ENCODE results near the gene EEFSEC. TPM values are rescaled to one million over a fixed set of nuclear protein-coding genes. Genes with fewer than 3 reads are reported as not detected.

EEFSEC gene
- total RNA-seq, 1 experiment from 2014 or later, result 3.8 TPM

DNA sequence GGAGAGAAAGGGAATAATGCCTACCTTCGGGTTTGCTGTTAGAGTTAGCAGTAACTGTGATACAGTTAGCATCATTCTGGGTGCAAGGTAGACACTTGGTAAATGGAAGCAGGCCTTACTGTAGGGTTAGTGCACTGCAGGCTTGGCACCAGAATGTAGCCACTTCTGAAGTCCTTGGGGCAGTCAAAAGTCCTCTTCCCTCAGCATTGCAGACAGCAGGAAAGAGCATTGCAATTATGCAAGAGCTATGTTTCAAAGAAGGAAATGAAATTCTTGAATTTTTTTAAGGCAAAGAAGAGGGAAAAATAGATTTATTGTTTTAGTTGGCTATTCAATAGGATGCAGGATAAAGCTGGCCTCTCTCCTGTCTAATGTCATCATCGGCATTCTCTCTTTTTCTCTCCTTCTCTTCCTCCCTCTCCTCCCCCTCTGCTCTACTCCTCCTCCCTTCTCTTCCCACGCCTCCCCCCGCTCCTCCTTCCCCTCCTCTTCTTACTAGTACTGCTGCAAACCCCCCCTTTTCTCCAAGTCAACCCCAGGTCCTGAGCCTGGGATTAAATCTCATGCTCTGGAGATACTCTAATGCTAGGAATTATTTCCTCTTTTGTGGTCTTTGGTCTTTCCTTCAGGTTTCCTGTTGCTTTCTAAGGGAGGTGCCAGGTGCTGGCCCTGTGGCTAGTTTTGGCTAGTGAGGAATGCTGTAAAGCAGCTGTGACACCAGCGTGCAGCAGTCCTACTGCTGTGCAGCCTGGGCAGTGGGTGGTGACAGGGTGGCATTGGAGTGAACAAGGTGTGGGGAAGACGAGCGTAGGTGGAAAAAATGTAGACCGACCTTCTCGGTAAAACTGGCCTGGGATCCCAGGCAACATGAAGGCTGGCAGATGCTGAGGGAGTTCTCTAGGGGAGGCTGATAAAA, 21.7 kb downstream of the EEFSEC start:
- in situ Hi-C loops (cut with HindIII; ENCODE audit: low pct_unique_long_range_greater_than_20kb, low sequenced_read_pairs), result loop anchor here (25.0 kb wide), 1 partner anchor 137 kb away; no protein-coding TSS in a partner anchor

DNA sequence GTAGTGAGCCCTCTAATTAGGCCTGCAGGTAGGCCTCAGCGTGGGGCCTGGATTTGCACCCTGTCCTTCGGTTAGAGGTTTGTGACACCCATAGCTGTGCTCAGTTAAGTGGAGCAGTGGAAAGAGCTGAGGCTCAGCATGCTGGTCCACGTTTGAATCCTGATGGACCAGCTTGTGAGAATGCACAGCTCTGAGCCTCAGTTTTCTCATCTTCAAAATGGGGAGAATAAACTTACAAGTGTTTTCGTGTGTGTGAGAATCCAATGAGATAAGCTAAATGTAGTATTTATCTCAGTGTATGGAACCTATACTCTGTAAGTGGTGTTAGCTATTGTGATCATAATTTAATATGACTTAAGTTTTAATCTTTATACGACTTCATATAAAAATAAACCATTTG, 22.5 kb downstream of the EEFSEC start:
- DNase-seq (ENCODE audit: low read depth, low spot score), result no peak
- in situ Hi-C loops (cut with HindIII; ENCODE audit: low pct_unique_long_range_greater_than_20kb, low sequenced_read_pairs), result no loop called here

More for the DNA sequence above, 21.7 kb downstream of the EEFSEC start:
- DNase-seq (ENCODE audit: low read depth, low spot score), result no peak

DNA sequence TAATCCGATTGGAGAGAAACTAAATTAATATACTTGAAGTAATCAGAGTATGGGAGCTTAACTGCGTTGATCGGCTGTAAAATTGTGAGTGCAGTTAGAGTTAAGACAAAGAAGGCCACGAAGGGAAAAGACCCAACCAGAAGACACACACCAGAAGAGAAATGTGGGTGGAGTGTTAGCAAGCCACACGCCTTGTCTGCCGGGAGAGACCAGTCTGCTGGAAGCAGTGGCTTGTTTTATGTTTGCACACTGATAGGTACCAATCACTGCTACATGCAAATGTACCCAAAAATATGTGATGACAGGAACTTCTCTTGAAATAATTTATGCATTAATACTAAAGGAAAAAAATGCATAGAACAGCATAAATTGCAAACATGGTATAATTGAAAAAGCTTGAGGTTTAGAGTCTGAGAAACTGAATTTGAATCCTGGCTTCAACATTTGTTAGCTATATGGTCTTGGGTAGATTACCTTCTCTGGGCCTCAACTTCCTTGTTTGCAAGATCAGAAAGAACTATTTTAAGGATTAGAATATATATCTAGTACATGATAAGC, 23.1 kb downstream of the EEFSEC start:
- in situ Hi-C loops (cut with HindIII; ENCODE audit: low pct_unique_long_range_greater_than_20kb, low sequenced_read_pairs), result no loop called here

DNA sequence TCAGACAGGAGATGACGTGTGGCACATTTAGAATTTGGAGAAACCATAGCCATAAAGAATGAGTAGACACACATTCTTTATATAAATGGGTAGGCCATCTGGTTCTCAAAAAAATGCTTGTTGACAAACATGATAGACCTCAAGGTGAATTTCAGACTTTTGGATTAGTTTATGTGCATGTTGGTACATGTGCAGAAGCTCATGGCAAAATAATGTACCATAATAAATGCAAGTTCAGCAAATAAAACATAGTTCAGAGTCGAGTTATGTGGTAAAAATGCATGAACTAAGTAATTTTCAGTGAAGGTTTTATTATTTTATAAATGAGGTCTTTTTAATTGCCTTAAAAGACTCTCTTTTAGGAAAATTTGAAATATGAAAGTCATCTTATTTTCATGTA, 24.6 kb downstream of the EEFSEC start:
- DNase-seq (ENCODE audit: low read depth, low spot score), result no peak
- in situ Hi-C loops (cut with HindIII; ENCODE audit: low pct_unique_long_range_greater_than_20kb, low sequenced_read_pairs), result no loop called here

More for the DNA sequence above, 23.1 kb downstream of the EEFSEC start:
- DNase-seq (ENCODE audit: low read depth, low spot score), result no peak

DNA sequence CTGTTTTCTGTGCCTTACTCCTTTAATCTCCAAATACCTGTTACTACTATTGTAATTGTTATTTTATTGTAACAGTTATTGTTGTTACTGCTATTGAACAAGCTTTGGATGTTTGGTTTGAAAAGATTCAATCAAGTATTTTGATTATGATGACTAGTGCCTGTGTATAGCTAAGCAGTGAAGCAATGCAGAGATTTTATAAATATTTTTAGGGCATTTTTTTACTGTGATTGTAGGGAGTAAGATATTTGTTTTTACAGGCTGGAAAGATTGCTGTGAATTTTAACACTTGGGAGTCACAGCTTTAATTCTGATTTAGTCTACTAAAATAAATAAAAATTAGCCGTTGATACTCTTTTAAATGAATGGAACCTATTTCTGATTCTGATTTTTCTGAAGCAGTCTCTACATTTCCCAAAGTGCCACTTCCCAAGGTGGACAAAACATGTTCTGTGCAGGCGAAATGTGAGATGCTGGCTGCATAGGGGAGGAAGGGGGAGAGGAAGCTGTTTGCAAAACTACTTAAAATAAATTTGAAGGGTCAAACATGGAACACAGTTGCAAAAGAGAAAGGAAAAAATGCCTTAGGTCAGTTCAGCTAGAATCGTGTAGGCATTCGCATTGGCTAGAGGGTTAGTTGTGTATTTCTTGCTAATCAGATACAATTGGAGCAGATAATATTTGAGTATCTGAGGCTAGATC, 25.7 kb downstream of the EEFSEC start:
- no peak for DNase-seq (ENCODE audit: low read depth, low spot score)
- in situ Hi-C loops (cut with HindIII; ENCODE audit: low pct_unique_long_range_greater_than_20kb, low sequenced_read_pairs), result no loop called here

DNA sequence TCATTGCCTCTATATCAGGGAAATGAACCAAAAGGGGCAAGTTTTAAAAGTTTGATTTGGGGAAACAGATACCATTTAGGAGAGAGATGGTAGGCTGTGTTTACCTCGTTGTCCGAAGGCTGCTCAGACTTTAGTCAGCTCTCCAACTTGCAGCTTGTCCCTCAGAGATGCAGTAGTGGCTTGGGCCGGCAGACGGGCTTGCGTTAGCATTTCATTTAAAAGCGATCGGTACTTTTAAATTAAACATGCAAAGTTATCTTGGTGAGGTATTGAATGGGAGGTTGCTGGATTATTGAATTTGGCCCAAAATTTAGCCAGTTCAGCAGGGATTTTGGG, 26.2 kb downstream of the EEFSEC start:
- in situ Hi-C loops (cut with HindIII; ENCODE audit: low pct_unique_long_range_greater_than_20kb, low sequenced_read_pairs), result no loop called here
- DNase-seq (ENCODE audit: low read depth, low spot score), result no peak

DNA sequence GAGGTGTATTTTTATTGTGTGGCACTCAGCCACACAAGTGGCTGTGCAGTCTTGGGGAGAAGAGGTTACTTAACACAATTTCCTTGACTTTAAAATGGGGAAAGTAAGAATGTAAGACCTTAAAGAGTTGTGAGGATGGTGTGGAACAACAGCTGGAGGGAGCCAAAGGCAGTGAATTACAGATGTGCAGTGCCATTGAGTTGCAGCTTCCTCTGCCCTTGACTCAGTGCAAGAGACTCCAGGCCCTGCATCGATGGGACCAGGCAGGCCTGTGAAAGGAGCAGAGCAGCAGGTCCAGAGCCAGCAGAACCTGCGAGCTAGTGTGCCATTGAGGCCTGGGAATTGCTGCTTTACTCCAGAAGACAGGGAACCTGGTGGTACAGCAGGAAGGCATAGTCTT, 27.2 kb downstream of the EEFSEC start:
- in situ Hi-C loops (cut with HindIII; ENCODE audit: low pct_unique_long_range_greater_than_20kb, low sequenced_read_pairs), result no loop called here
- no peak for DNase-seq (ENCODE audit: low read depth, low spot score)

DNA sequence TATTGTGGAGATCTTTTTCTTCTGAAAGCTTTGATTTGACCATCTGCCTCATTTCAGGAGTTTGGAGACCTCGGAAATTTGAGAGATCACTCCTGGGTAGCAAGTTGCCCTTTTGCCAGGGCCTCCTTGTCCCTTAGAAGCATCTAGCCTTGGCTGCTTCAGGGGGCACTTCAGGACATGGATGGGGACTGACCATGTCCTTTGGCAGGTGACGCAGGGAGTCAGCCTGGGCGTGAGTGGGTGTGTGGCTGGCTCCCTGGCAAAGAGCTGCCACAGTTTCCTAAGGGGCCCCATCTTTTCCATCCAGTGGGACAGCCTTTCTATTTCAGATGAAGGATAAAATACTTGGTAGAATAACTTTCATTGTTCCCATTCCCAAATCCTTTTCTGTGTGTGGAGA, 27.6 kb downstream of the EEFSEC start:
- in situ Hi-C loops (cut with HindIII; ENCODE audit: low pct_unique_long_range_greater_than_20kb, low sequenced_read_pairs), result no loop called here

DNA sequence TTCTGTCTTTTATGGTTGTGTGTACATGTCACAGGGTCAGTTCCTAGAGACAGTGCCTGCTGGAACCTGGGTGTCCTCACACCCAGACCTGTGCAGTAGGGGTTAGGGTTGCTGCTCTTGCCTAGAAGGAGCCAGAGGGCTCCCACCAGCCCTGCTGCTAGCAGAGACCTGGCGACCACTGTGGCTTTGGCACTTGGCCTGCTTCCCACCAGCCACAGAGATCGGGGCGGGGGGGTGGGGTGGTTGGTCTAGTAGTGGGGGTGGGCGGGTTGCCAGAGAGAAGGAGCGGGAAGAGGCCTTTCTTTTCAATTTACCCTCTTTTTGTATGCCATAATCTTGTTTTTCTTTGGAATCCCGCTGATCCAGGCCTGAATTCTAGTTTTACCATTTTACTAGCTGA, 29.4 kb downstream of the EEFSEC start:
- no peak for DNase-seq (ENCODE audit: low read depth, low spot score)
- in situ Hi-C loops (cut with HindIII; ENCODE audit: low pct_unique_long_range_greater_than_20kb, low sequenced_read_pairs), result no loop called here

More for the DNA sequence above, 27.6 kb downstream of the EEFSEC start:
- no peak for DNase-seq (ENCODE audit: low read depth, low spot score)

DNA sequence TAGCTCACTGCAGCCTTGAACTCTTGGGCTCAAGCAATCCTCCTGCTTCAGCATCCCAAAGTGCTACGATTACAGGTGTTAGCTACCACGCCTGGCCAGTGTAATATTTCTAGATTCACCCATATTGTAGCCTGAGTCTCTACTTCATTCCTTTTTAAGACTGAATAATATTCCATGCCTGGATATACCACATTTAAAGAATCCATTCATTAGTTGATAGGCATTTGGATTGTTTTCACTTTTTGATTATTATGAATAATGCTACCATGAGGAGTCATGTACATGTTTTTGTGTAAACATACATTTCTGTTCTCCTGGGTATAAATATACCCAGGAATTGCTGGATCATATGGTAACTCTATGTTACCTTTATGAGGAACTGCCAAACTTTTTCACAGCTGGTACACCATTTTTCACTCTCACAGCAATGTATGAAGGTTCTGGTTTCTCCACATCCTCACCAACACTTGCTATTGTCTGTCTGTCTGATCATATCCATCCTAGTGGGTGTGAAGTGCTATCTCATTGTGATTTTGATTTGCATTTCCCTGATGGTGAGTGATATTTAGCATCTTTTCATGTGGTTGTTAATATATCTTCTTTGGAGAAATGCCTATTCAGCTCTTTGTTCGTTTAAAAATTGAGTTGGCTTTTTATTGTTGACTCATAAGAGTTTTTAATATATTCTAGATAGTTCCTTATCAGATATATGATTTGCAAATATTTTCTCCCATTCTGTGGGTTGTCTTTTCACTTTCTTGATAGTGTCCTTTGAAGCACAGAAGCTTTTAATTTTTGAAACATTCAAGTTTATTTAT, 32.6 kb downstream of the EEFSEC start:
- no peak for DNase-seq (ENCODE audit: low read depth, low spot score)
- in situ Hi-C loops (cut with HindIII; ENCODE audit: low pct_unique_long_range_greater_than_20kb, low sequenced_read_pairs), result no loop called here

DNA sequence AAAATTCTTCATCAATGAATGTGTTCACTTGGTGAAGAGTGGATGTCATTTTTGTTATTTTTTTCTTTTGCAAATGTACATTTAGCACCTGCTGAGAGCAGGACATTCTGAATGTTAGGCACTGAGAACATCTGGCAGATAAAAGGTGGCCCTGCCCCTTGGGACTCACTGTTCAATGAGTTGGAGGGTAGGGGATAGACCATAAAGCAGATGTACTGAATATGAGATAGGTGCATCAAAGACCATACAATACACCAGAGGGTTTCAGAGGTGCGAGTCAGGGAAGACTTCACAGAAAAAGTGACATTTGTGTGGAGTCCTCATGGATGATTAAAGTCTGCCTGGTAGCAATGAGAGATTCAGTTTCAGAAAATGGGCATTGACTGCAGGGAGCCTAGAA, 34.2 kb downstream of the EEFSEC start:
- no peak for DNase-seq (ENCODE audit: low read depth, low spot score)
- in situ Hi-C loops (cut with HindIII; ENCODE audit: low pct_unique_long_range_greater_than_20kb, low sequenced_read_pairs), result no loop called here

DNA sequence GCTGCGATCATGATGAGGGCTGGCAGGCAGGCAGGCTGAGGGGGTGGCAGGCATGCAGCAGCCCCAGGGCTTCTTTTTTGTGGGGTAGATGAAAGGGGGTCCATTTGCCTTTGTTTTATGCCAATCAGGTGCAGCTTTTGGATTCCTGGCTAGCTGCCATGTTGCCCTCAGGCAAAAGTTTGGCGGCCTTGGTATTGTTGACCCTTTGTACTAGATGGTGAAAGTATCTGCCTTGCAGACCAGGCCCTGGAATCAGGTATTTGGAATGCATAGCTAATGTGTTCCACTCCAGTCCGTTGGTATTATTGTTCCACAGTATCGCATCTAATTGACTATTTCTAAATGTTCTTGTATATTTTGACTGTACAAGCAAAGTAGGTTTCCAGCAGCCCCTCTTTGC, 35.0 kb downstream of the EEFSEC start:
- DNase-seq (ENCODE audit: low read depth, low spot score), result no peak
- in situ Hi-C loops (cut with HindIII; ENCODE audit: low pct_unique_long_range_greater_than_20kb, low sequenced_read_pairs), result no loop called here

DNA sequence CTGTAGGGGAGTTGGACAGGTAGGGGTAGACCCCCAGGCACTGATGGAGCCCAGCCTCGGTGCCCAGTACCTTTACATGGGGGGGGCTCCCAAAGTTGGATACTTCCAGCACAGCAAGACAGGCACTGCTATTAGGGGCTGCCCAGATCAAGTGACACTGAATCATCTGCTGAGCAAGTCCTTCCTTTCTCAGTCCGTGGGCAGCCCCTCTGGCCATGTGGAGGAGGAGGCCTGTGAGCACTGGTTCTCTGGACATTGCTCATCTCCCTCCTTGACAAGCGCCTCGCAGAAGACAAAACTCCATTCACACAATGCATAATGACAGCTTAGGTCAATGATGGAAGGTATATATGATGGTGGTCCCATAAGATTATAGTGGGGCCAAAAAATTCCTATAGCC, 35.7 kb downstream of the EEFSEC start:
- no peak for DNase-seq (ENCODE audit: low read depth, low spot score)
- in situ Hi-C loops (cut with HindIII; ENCODE audit: low pct_unique_long_range_greater_than_20kb, low sequenced_read_pairs), result no loop called here

DNA sequence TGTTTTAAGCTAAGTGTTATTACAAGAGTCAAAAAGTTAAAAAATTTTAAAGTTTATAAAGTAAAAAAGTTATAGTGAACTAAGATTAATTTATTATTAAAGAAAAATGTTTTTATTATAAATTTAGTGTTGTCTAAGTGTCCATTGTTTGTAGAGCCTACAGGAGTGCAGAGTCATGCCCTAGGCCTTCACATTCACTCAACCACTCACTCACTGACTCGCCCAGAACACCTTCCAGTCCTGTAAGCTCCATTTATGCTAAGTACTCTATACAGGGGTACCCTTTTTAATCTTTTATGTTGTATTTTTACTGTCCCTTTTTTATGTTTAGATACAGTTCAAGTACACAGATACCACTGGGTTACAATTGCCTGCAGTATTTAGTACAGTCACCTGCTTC, 37.2 kb downstream of the EEFSEC start:
- in situ Hi-C loops (cut with HindIII; ENCODE audit: low pct_unique_long_range_greater_than_20kb, low sequenced_read_pairs), result no loop called here
- no peak for DNase-seq (ENCODE audit: low read depth, low spot score)

DNA sequence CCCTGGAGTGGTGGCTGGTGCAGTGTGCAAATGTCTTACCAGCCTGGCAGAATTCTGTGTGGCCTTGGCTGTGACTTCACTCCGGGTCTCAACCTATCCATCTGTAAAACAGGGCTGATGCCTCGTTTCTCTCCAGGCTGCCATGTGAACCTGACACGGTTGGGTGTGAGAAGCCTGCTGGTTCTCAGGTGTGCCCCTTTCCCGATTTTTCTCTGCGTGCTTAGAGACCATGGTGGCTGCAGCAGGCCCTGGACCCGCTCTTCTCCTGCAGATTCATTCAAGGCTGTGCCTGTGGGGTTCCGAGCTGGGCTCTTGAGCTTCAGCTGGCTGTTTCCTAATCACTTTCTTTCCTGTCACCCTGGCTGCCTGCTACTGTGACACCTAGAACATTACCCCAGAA, 38.9 kb downstream of the EEFSEC start:
- in situ Hi-C loops (cut with HindIII; ENCODE audit: low pct_unique_long_range_greater_than_20kb, low sequenced_read_pairs), result no loop called here

DNA sequence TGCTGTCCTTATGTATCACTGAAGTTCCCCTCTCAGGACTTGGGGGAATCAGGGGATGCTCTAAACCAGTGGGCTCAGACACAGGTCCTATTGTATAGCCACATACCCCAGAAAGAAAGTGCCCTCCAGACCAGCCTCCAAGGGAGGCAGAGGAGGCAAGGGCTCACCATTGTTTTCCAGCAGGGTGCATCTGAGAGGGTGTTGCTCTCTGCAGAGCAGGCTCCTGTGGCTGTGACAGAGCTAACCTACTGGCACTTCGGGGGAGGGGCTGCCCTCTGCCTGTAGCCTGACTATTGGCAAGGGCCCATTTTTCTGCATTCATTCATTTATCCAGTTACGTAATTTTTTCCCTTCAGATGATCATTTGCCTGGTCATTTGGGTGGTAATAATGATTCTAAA, 39.9 kb downstream of the EEFSEC start:
- no peak for DNase-seq (ENCODE audit: low read depth, low spot score)

More for the DNA sequence above, 38.9 kb downstream of the EEFSEC start:
- DNase-seq (ENCODE audit: low read depth, low spot score), result no peak

DNA sequence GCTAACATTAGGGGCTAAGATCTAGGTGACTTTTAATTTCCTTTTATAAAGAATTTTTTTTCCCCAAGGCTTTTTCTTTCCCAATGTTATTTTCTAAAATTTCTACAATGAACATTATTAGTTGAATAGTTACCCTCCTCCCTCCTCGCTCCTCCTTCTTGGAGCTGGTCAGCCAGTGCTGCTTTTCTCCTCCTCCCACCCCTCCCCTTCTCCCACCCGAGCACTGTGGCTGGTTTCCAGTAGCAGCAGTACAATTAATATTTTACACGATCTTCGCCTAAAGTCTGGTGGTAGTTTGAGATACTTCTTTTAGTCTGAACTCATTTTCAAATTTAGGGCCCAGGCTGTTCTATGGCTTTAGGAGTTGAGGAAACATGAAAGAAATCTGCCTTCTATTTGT, 41.6 kb downstream of the EEFSEC start:
- in situ Hi-C loops (cut with HindIII; ENCODE audit: low pct_unique_long_range_greater_than_20kb, low sequenced_read_pairs), result no loop called here
- DNase-seq (ENCODE audit: low read depth, low spot score), result no peak

More for the DNA sequence above, 39.9 kb downstream of the EEFSEC start:
- in situ Hi-C loops (cut with HindIII; ENCODE audit: low pct_unique_long_range_greater_than_20kb, low sequenced_read_pairs), result no loop called here

DNA sequence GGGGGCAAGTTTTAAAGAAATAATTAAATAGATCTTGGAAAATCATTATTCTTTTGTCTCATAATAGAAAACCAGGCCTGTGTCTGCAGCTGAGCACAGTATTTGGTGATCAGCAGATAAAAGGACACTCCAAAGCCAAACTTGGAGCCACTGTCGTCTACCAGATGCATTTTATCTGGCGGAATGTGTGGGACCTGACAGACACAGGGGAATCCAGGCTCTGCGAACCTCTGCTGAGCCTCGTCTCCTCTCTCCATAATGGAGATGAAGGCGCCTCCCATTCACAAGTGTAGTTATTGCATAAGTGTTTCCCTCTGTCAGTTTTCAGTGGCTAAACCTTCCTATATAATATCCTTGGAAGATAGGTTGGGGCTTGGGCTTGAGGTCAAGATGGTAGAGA, 42.1 kb downstream of the EEFSEC start:
- no peak for DNase-seq (ENCODE audit: low read depth, low spot score)
- in situ Hi-C loops (cut with HindIII; ENCODE audit: low pct_unique_long_range_greater_than_20kb, low sequenced_read_pairs), result no loop called here

All from SK-MEL-5 (cell line).